MV-4-11 (cell line): ENCODE data around the gene DPEP3.
A peak's percentile ranks its signal among the peaks of the same experiment; 100 is the strongest.
"Not testable (repeated sequence)": the region's sequence is repeated elsewhere in the genome, so short reads cannot be mapped to it uniquely, and the experiment has no call there.

Source experiments
- DNase-seq: peaks from one replicate; lab custom pipeline; 2025; lab: John Stamatoyannopoulos, UW

DPEP3 gene

DNA sequence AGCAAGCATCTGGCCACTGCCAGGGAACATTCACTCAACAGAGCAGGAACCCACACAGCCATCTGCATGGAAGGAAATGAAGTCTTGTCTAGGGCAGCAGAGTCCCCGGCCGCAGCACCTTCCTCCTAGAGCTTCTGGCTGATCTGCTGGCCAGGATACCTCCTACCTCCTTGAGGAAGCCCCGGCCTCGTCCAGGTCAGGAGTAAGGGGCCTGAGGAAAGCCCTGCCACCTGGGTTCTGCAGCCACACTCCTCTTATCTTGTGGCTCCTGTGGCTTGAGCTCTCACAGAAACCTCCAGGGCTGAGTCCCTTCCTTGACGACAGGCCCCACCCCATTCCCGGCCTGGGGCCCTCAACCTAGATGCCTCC lies 13.7 kb upstream of the DPEP3 start:
- DNase-seq: not testable (repeated sequence)

DNA sequence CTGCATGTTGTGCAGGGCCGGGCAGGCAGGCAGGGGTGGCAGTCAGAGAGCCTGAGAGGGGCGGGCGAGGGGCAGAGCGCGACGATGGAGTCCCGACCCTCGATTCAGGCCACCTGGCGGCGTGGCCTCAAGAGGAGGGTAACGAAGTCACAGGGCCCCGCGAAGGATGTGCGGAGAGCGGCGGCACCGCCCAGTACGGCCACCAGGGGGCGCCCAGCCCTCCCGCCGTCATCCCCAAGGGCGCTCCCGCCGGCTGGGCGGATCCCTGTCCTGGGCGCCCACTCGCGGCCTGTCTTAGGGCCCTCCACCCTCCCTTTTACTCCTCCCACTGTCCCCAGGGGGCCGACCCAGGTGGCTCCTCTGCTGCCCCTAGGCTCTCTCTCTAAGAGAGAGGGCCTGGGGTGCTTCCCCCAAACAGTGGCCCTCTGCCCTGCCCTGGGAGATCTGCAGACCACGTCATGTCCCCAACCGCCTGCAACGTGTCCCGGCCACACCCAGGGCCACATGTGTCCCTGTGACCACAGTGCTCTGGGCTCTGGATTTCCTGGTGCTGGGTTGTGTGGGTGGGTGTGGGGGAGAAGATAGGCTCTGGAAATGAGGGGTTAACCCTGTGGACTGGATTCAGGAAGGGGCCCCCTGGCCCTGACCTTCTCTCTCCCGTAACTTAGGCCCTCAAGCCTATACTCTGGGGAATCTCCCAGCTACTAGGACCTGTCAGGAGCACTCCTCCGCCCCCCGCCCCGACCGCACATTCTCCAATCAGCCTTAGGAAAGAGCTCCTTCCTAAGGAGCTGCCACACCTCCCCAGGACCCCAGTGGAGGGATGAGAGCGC lies 13.1 kb upstream of the DPEP3 start:
- peak; percentile 81 for DNase-seq

GRCh38 chr16:67992661-67993206 lies 12.4 kb upstream of the DPEP3 start:
- DNase-seq: no peak

- no peak for DNase-seq
Observed at GRCh38 chr16:67990018-67990386, 9.7 kb upstream of the DPEP3 start.

DNA sequence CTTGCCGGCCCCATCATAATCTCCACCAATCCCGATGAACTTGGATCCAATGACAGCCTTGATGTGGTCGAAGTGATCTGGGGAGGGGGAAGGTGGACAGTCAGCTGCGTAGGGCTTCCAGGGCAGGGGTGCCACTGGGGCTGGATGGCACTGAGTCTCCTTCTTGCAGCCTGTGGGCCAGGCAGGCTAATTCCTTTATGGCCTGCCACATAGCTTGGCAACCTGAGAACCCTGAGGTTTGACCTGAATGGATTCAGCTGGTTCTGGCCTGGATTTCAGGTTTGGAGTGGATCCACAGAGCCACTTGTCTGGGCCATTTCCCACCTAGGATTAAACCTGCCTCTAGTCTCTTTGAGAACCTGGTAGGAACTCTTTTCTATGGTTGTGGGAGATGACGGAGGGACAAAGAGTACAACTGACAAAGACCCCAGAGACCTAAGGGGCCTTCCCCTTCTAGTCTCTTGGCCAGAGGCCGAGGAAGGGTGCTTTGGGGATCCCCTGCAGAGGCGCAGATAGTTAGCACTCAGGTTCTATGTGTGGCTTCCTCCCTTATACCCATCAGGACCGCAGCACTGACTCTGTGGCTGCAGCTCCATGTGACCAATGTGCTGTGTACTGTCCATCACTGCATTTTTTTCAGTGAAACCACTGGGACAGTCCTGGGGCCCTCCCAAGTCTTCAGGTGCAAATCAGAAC lies 9.2 kb upstream of the DPEP3 start:
- no peak for DNase-seq

- peak; percentile 16 for DNase-seq
Observed at GRCh38 chr16:67988675-67989074, 8.4 kb upstream of the DPEP3 start.

DNA sequence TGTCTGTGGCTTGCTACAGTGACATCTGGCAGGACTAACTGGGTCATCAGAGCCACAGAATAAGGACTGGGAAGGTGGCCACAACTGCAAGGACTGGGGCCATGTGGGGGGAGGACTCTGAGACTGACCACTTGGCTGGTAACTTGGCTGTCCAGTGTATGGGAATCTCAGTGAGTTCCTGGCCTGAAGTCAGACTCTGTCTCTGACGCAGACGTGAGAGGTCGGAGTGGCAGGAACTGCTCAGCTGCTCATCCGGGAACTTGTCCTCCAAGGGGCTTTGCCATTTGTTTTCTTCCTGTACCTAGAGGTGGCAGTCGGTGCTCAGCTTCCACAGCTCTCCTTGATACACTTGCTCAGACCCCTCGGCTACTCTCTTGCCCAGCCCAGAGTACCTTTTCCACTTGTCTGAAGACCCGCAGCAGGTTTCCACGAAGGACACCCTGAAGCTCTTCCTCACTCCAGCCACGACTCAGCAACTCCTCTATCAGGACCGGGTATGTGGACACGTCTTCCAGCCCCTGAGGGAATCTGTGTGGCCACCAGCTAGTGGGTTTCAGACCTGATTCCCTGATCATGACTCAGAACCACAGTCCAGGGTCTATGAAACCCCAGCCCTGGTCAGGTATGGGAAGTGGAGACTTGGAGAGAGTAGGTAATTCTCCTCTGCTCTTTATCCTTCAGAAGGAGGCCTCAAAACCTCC lies 7.3 kb upstream of the DPEP3 start:
- DNase-seq: no peak

DNA sequence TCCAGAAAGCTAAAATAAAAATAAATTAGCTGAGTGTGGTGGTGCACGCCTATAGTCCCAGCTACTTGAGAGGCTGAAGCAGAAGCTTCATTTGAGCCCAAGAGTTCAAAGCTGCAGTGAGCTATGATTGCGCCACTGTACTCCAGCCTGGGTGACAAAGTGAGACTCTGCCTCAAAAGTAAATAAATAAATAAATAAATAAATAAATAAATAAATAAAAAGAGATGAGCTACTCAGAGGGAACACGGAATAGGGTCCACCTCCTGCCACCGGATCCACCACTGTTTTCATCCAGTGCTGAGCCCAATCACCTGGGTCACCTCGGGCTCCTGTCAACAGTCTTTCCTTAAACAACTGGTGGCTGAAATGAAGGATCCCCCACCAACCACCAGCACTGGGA lies 6.7 kb upstream of the DPEP3 start:
- DNase-seq: no peak

- DNase-seq: no peak
Observed at GRCh38 chr16:67982011-67982696, 1.9 kb upstream of the DPEP3 start.

- no peak for DNase-seq
Observed at GRCh38 chr16:67977469-67978227, 2.7 kb downstream of the DPEP3 start.

- DNase-seq: no peak
Observed at GRCh38 chr16:67977005-67977404, 3.3 kb downstream of the DPEP3 start.

DNA sequence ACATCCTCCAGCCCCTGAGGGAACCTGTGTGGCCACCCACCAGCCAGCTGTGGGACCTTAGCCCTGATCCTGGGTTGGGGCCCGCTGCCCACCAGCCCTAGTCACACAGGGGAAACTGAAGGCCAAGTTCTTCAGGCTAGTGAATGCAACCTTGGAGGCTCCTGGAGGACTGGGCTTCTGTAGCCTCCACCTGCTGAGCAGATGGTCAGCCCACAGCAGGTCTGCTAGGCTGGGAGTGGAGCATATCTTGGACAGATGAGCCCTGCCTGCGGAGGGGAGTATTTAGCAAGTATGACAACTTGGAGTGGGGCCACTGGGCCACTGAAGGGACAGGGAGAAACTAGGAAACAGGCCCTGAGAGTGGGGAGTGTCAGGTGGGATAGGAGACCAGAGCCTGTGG lies 4.1 kb downstream of the DPEP3 start:
- DNase-seq: no peak

- DNase-seq: no peak
Observed at GRCh38 chr16:67975321-67976105, 4.8 kb downstream of the DPEP3 start.

DNA sequence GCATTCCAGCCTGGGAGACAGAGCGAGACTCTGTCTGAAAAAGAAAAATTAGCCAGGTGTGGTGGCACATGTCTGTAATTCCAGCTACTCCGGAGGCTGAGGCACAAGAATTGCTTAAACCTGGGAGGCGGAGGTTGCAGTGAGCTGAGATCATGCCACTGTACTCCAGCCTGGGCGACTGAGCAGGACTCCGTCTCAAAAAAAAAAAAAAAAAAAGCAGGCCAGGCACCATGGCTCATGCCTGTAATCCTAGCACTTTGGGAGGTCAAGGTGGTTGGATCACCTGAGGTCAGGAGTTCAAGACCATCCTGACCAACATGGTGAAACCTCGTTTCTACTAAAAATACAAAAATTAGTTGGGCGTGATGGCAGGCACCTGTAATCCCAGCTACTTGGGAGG lies 8.0 kb downstream of the DPEP3 start:
- not testable (repeated sequence) for DNase-seq

- DNase-seq: no peak
Observed at GRCh38 chr16:67971111-67971510, 9.2 kb downstream of the DPEP3 start.

DNA sequence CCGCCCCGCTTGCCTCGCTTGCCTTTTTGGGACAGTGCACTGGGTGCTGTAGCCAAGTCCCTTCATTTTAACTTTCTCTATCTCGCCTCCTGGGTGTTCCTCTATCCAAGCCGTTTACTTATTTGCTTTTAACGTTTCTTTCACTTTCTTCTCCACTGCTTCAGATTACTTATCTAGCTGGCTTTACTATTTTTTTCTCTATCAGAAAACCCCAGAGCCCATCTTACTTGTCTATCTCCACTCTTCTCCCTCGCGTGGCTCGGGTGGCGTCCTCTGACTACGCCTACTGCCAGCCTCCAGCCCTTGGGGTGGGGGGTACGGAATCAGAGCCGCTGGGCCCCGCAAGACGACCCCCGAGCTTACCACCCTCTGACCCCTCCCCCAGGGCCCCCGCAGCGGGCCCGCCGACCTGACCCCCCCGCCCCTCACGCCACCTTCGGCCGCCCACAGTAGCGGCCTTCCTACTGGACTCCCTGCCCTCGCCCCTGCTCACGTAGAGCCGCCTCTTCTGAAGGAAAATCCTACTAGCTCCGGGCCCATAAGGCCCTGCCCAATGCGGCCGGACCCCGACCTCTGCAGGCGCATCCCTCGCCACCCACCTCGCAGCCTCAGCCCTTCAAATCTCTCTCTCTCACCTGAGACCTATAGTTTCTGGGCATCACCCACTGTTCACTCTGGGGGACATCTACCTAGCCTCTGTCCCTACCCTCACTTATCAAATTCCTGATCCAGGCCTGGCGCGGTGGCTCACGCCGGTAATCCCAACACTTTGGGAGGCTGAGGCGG lies 10.9 kb downstream of the DPEP3 start:
- DNase-seq: peak; percentile 23

- DNase-seq: peak; percentile 74
Observed at GRCh38 chr16:67968400-67969253, 11.7 kb downstream of the DPEP3 start, which contains the start of gene SLC12A4. SLC12A4 (minus strand) TSS chr16:67968637; CDS start chr16:67968553, 84 bp downstream.

DNA sequence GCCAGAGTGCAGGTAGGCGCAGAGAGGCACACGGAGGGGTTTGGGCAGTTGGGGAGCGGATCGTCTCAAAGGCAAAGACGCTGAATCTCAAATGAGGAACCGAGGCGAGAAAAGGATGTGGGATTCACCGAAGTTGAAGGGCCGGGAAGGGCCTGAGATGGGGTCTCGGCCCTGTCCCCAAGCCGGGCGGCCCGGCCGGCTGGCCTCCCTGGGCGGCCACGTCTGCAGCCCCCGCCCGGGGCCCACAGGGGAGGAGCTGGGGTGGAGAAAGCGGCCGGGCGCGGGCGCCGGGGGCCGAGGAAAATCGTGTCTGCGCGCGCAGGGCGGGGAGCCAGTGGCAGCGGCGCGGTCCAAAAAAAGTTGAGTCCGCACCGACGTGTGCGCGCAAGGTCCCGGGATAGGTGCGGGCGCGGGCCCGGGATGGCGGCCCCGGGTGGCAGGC lies 12.3 kb downstream of the DPEP3 start:
- DNase-seq: peak; percentile 34
